Right ventricle myocardium inferior (tissue), 1 donor: ENCODE results near the gene ACOT7. TPM values are rescaled to one million over a fixed set of nuclear protein-coding genes. Genes with fewer than 3 reads are reported as not detected.
"Not testable (repeated sequence)": the region's sequence is repeated elsewhere in the genome, so short reads cannot be mapped to it uniquely, and the experiment has no call there.

Experiments
- ATAC-seq: fragments of 200-7000 bp; cut with Tn5 transposase; one replicate; pipeline ENCODE4 v1.9.1; 2020; ENCODE audit warnings: mild to moderate bottlenecking, moderate library complexity
- DNase-seq: peaks from one replicate; pipeline ENCODE4 v3.0.0; 2021; ENCODE audit errors: missing footprints
- intact Hi-C: fragments of 100-400 bp; cut with DNase I; formaldehyde crosslinking; loops from one replicate; pipeline ENCODE4 v1.11.0; 2022
- microRNA-seq: library from miRNA; unstranded; fragments of <30 nt; microRNA quantifications from one replicate; pipeline ENCODE4 v1.2.0, GENCODE V29; 2020
- total RNA-seq: library from RNA; stranded (reverse); fragmentation: NEBNext Ultra II Directional; extraction: Animal tissue kit (Norgen Biotek cat#: 25700); gene quantifications from one replicate; pipeline ENCODE4 v1.2.1, GENCODE V29; 2021
- donor health status: DM: no; HTN: yes; CAD: no; lungs with severe emphysema.

The ACOT7 gene
- total RNA-seq, 1 donor from 2014 or later = 9.8 TPM

- intact Hi-C loops = loop anchor here (5.0 kb wide), 1 partner anchor 42 kb away; the partner anchor contains the start of gene RPL22
- no peak for DNase-seq
- no peak for ATAC-seq
These were observed 154.3 kb downstream of the ACOT7 start for GRCh38 chr1:6239213-6239752.

- ATAC-seq = no peak
- DNase-seq = no peak
- intact Hi-C loops = loop anchor here (5.0 kb wide), 1 partner anchor 40 kb away; the partner anchor contains the start of gene RPL22
These were observed 156.5 kb downstream of the ACOT7 start for GRCh38 chr1:6237093-6237492.

- no peak for ATAC-seq
- no peak for DNase-seq
- intact Hi-C loops = loop anchor here (1.0 to 5.0 kb wide), 2 partner anchors 26 to 38 kb away; partner anchors contain the start of gene RPL22
These were observed 158.3 kb downstream of the ACOT7 start for GRCh38 chr1:6235296-6235677.

- intact Hi-C loops = loop anchor here (1.0 to 5.0 kb wide), 2 partner anchors 25 to 37 kb away; partner anchors contain the start of gene RPL22
- no peak for ATAC-seq
- no peak for DNase-seq
These were observed 158.9 kb downstream of the ACOT7 start for GRCh38 chr1:6234502-6235295.

- intact Hi-C loops = no loop called here
- ATAC-seq (no peak), DNase-seq (no peak)
These were observed 160.2 kb downstream of the ACOT7 start for GRCh38 chr1:6233376-6233775.

GRCh38 chr1:6225651-6226050 lies 167.9 kb downstream of the ACOT7 start:
- intact Hi-C loops = no loop called here
- no peak for ATAC-seq
- DNase-seq = no peak

GRCh38 chr1:6224718-6225117 lies 168.8 kb downstream of the ACOT7 start:
- no peak for ATAC-seq
- no peak for DNase-seq
- intact Hi-C loops = no loop called here

GRCh38 chr1:6223617-6224016 lies 169.9 kb downstream of the ACOT7 start:
- ATAC-seq (peak; percentile 74), DNase-seq (no peak)

GRCh38 chr1:6222636-6223035 lies 170.9 kb downstream of the ACOT7 start:
- peak; percentile 70 for ATAC-seq
- DNase-seq = peak; percentile 81
- intact Hi-C loops = loop anchor here (2.0 kb wide), 1 partner anchor 16 kb away; the partner anchor contains the start of gene RNF207

More at GRCh38 chr1:6223617-6224016, 169.9 kb downstream of the ACOT7 start:
- intact Hi-C loops = loop anchor here (2.0 kb wide), 1 partner anchor 17 kb away; the partner anchor contains the start of gene RNF207

GRCh38 chr1:6221210-6221784 lies 172.3 kb downstream of the ACOT7 start:
- DNase-seq = no peak
- intact Hi-C loops = no loop called here
- no peak for ATAC-seq

GRCh38 chr1:6220236-6220635 lies 173.3 kb downstream of the ACOT7 start:
- DNase-seq (no peak), ATAC-seq (no peak)
- intact Hi-C loops = no loop called here

GRCh38 chr1:6219641-6220040 lies 173.9 kb downstream of the ACOT7 start:
- ATAC-seq, DNase-seq, intact Hi-C loops: not testable (repeated sequence)

- no peak for ATAC-seq
- no peak for DNase-seq
- intact Hi-C loops = no loop called here
These were observed 175.0 kb downstream of the ACOT7 start for GRCh38 chr1:6218375-6219164.

Small RNA genes within 50 kb of the gene (microRNA-seq; reads per million reads assigned to microRNA genes)
- not detected for gene MIR4252

Other genes starting within 250 kb of the ACOT7 start
- gene CHD5, start 213.4 kb downstream of the ACOT7 start, total RNA-seq = 0.05 TPM
- gene RPL22, start 194.2 kb downstream of the ACOT7 start, total RNA-seq = 264 TPM
- 54.6 TPM for gene RNF207, start 187.6 kb downstream of the ACOT7 start, total RNA-seq
- 58.8 TPM for gene ICMT, start 157.8 kb downstream of the ACOT7 start, total RNA-seq
- gene HES3, start 149.6 kb downstream of the ACOT7 start, total RNA-seq = not detected
- 10.6 TPM for gene GPR153, start 132.7 kb downstream of the ACOT7 start, total RNA-seq
- gene HES2, start 26.2 kb upstream of the ACOT7 start, total RNA-seq = not detected
- 0.24 TPM for gene ESPN, start 31.0 kb upstream of the ACOT7 start, total RNA-seq
- gene TNFRSF25, start 72.4 kb upstream of the ACOT7 start, total RNA-seq = 11.4 TPM
- 16.8 TPM for gene PLEKHG5, start 97.9 kb upstream of the ACOT7 start, total RNA-seq
- 12.6 TPM for gene NOL9, start 160.7 kb upstream of the ACOT7 start, total RNA-seq
- gene TAS1R1, start 161.5 kb upstream of the ACOT7 start, total RNA-seq = not detected
- 15.1 TPM for gene ZBTB48, start 186.2 kb upstream of the ACOT7 start, total RNA-seq
- gene KLHL21, start 209.1 kb upstream of the ACOT7 start, total RNA-seq = 102 TPM
- 8.0 TPM for gene PHF13, start 220.0 kb upstream of the ACOT7 start, total RNA-seq
- 12.5 TPM for gene THAP3, start 231.1 kb upstream of the ACOT7 start, total RNA-seq